ENCODE measurements around the gene POTEJ.
"Not testable (repeated sequence)": the region's sequence is repeated elsewhere in the genome, so short reads cannot be mapped to it uniquely, and the experiment has no call there.

POTEJ gene

DNA sequence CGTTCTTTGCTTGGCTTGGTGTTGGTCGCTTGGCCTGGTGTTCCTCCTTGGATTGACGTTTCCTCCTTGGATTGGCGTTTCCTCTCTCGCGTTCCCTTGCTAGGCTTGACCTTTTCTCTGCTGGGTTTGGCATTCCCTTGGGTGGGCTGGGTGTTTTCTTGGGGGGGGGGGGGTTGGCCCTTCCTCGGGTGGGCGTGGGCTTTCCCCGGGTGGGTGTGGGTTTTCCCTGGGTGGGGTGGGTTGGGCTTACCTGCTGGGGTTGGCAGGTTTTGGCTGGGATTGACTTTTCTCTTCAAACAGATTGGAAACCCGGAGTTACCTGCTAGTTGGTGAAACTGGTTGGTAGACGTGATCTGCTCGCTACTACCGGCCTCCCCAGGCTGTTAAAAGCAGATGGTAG is at the start of gene POTEJ:
Gene POTEJ (plus strand): TSS at position 301 of the 400 bp plus-strand sequence. CDS start 93 bp downstream, at position 394.
- not testable (repeated sequence) for DNase-seq (ENCODE audit: low read depth, low spot score)

GRCh38 chr2:130566165-130566564 is 45.1 kb upstream of the POTEJ start:
- not testable (repeated sequence) for DNase-seq (ENCODE audit: low read depth, low spot score)

- DNase-seq (ENCODE audit: low read depth, low spot score), result not testable (repeated sequence)
These were observed 39.3 kb upstream of the POTEJ start for GRCh38 chr2:130571929-130572328.

- DNase-seq (ENCODE audit: low read depth, low spot score), result not testable (repeated sequence)
These were observed 37.0 kb upstream of the POTEJ start for GRCh38 chr2:130574230-130574629.

- not testable (repeated sequence) for DNase-seq (ENCODE audit: low read depth, low spot score)
These were observed 34.9 kb upstream of the POTEJ start for GRCh38 chr2:130576209-130576784.

DNA sequence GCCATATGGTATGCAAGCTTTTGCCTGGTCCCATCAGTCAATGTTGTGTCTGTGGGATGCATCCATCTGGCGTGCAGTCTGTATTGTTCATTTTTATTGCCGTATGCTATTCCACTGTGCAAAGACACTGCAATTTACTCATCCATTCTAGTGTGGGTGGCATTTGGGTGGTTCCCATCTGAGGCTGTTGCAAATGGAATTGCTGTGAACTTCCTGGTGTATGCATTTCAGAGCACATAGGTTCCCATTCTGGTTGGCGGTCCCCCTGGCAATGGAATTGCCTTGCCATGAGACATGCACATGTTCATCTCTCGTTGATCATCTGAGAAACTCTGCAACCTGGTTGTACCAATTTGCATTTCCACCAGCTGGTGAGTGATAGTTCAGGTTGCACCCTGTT is 33.7 kb upstream of the POTEJ start:
- not testable (repeated sequence) for DNase-seq (ENCODE audit: low read depth, low spot score)

GRCh38 chr2:130579121-130579520 is 32.1 kb upstream of the POTEJ start:
- DNase-seq (ENCODE audit: low read depth, low spot score), result not testable (repeated sequence)

DNA sequence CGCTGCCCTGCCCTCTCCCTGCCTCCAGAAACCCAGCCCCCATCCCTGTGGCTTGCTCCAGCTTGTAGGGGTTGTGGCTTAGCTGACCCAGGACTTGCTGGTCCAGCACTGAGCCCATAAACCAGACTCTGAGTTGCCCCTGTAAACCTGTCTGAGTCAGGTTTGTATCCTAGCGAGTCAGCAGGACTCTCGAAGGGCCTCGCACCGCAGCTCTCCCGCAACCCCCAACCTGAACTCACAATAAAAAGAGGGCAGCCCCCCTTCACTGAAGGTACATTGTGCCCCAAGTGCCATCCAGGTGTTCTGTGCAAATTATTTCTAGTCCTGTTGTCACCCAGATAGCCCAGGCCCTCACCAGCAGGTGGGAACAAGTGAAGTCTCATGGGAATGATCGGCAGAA is 29.7 kb upstream of the POTEJ start:
- DNase-seq (ENCODE audit: low read depth, low spot score), result not testable (repeated sequence)

DNA sequence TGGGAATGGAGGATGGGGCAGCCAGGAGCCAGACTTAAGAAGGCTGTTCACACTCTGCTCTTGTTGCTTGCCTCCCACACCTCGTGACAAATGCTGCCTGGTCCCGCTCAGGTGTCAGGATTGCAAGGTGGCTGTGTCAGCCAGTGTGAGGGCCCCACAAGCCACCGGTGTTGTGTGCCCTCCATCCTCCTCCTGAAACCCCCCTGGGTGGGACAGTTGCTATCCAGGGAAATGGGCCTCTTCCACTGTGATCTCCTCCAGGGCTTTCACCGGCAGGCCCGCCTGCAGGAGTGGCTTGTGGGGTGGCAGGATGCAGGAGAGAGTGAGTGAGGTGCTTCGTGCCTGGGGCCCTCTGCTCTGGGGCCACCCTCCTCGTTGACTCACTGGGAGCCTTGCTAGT is 28.3 kb upstream of the POTEJ start:
- DNase-seq (ENCODE audit: low read depth, low spot score), result not testable (repeated sequence)

GRCh38 chr2:130583582-130583981 is 27.7 kb upstream of the POTEJ start:
- not testable (repeated sequence) for DNase-seq (ENCODE audit: low read depth, low spot score)

DNA sequence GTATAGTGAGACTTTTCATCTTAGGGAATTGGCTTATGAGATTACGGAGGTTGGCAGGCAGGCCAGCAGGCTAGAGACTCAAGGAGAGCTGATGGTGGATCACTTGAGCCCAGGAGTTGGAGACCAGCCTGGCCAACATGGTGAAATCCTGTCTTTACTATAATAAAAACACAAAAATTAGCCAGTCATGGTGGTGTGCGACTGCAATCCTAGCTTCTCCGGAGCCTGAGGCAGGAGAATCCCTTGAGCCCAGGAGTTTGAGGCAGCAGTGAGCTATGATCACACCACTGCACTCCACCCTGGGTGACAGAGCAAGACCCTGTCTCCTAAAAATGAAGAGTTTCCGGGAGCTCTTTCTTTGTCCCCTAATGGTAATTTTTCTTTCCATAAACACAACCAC is 26.5 kb upstream of the POTEJ start:
- not testable (repeated sequence) for DNase-seq (ENCODE audit: low read depth, low spot score)

DNA sequence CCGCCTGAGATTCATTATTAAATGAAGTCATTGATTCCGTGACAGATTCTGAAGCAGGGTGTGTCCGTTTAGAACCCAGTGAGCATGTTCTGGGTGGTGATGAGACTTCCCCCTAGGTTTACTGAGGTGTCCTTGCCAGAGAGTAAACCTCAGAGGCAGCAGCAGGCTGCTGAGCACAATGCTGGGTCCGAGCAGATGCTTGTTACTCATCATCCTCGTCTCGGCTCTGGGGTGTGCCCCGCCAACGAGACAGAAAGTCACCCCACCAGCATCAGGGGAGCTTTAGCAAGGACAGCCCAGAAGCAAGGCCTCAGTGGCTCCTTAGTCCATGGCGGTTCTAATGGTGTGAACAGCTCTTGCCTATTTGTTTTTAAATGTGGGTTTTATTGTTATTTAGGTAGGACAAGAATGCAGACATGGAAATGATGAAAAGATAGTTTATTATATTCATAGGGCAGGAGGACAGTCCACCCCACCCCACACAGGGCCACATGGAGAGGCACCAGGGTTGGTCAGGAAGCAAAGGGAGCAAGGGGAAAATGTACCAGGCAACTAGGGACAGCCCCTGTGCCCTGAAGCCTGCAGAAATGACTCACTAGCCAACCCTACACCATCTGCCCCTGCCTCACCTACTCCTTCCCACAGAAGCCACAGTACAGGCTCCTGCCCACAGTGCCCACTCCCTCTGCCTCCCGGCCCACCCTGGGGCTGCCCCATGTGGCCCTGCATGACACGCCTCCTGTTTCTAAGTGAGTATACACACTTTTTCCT is 22.4 kb upstream of the POTEJ start:
- DNase-seq (ENCODE audit: low read depth, low spot score), result not testable (repeated sequence)

- DNase-seq (ENCODE audit: low read depth, low spot score), result not testable (repeated sequence)
These were observed 20.9 kb upstream of the POTEJ start for GRCh38 chr2:130590170-130590841.

GRCh38 chr2:130590842-130591359 is 20.3 kb upstream of the POTEJ start:
- DNase-seq (ENCODE audit: low read depth, low spot score), result not testable (repeated sequence)

DNA sequence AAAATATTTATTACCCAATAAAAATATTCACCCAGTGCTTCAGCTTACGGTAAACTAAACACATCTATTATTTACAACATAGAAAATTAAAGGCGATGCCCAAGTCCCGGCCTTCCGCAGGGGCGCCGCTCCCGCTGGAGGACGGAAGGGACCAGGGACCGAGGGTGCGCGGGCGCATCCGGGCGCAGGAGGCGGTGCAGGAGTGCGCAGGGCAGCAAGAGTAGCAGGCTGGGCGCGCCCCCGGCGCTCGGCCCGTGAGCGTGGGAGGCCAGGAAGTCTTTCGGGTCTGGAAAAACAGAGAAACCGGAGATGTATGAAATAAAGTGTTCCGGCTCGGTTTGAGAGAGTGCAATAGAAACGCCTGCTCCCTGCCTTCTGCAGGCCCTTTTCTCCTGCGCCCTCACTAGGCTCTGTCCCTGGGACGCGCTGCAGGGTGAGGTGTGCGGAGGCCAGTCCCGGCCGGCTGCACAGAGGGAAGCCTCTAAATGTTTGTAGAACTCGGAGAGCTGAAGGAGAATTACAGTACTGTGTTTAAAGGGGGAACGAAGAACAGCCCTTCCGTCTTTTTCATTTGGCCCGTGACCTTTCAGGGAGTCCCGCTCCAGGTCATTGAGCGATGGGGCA is 18.3 kb upstream of the POTEJ start:
- DNase-seq (ENCODE audit: low read depth, low spot score), result not testable (repeated sequence)

DNA sequence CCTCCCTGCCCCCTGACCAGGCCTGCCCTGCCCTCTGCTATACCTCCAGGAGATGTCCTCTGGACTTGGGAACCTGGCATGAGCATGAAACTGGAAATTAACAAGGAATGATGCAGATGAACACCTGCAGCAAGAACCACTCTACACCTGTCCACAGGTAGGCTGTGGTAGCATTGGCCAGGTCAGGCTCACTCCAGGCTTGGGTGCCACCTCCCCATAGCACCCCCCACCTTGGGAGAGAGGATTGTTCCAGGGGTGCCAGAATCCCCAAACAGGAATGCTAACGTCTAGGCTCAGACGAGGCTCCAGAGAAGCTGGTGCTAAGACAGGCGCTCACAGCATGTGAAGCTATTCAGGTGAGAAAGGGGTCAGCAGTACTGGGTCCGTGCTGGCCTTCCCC is 17.2 kb upstream of the POTEJ start:
- DNase-seq (ENCODE audit: low read depth, low spot score), result not testable (repeated sequence)

- not testable (repeated sequence) for DNase-seq (ENCODE audit: low read depth, low spot score)
These were observed 14.5 kb upstream of the POTEJ start for GRCh38 chr2:130596757-130597156.

GRCh38 chr2:130597994-130598393 is 13.2 kb upstream of the POTEJ start:
- DNase-seq (ENCODE audit: low read depth, low spot score), result not testable (repeated sequence)

GRCh38 chr2:130598463-130598862 is 12.8 kb upstream of the POTEJ start:
- DNase-seq (ENCODE audit: low read depth, low spot score), result not testable (repeated sequence)

- not testable (repeated sequence) for DNase-seq (ENCODE audit: low read depth, low spot score)
These were observed 11.8 kb upstream of the POTEJ start, which contains the start of gene CFC1 for GRCh38 chr2:130599393-130599792. CFC1 (minus strand) TSS chr2:130599575; CDS start chr2:130599287, 288 bp downstream.

DNA sequence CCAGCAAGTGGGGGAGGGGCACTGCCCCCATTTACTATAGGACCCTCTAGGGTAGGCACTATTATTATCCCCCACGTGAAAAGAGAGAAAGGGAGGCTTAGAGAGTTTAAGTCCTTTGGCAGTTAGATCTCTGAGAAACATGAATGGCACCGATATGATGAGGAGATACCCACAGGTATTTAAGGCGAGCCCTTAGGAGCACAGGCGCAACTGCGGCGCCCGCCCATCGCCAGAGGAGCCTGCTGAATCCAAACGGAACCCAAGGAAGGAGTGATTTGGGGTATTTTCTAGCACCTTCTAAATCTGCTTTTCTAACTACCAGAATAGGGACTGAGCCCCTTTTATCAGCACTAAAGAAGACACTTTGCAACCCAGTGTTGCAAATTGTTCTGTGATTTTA is 11.3 kb upstream of the POTEJ start:
- DNase-seq (ENCODE audit: low read depth, low spot score), result not testable (repeated sequence)

Data from brain pericyte (primary cell).